HG03108 (cell line): ENCODE data around the gene NRBP1.
"Not testable (repeated sequence)": the region's sequence is repeated elsewhere in the genome, so short reads cannot be mapped to it uniquely, and the experiment has no call there.

Source experiments
- ATAC-seq: cut with Tn5 transposase; IDR thresholded peaks from one replicate; pipeline ENCODE4 v1.9.1; 2021; ENCODE audit warnings: moderate library complexity; ENCODE audit not compliant: unreplicated experiment

The NRBP1 gene

DNA sequence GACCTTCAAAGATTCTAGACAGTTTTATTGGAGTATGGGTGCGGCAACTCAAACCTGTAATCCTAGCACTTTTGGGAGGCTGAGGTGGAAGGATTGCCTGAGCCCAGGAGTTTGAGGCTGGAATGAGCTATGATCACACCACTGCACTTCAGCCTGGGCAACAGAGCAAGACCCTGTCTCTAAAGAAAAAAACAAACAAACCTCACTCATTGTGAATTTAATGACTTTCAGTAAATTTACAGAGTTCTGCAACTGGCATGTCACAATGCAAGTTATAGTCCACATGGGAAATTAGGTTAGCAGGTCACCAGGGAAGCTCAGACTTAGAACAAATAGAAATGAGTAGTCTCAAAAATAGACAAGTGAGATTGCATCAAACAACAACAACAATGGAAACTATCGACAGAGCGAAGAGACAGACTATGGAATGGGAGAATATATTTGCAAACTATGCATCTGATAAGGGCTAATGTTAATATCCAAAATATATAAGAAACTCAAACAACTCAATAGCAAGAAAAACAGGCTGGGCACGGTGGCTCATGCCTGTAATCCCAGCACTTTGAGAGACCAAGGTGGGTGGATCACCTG is 6.7 kb upstream of the NRBP1 start:
- no peak for ATAC-seq

DNA sequence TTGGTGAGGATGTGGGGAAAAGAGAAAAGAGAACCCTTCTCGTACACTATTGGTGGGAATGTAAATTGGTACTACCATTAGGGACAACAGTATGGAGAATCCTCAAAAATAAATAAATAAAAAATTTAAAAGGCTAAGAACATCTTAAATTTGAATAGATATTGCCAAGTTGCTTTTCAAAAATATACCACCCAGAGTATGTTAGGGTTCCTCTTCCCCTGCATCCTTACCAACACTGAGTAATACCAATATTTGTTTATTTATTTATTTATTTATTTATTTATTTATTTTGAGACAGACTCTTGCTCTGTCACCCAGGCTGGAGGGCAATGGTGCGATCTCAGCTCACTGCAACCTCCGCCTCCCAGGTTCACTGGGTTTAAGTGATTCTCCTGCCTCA is 5.5 kb upstream of the NRBP1 start:
- no peak for ATAC-seq

DNA sequence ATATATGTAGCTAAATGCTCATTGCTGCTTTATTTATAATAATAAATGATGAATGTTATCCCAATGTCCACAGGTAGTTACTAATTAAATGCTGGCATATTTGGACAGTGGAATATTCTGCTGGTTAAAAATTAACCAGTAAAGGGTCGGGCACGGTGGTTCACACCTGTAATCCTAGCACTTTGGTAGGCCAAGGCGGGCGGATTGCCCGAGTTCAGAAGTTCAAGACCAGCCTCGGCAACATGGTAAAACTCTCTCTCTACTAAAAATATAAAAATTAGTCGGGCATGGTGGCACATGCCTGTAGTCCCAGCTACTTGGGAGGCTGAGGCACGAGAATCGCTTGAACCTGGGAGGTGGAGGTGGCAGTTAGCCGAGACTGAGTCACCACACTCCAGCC is 3.4 kb upstream of the NRBP1 start:
- not testable (repeated sequence) for ATAC-seq

DNA sequence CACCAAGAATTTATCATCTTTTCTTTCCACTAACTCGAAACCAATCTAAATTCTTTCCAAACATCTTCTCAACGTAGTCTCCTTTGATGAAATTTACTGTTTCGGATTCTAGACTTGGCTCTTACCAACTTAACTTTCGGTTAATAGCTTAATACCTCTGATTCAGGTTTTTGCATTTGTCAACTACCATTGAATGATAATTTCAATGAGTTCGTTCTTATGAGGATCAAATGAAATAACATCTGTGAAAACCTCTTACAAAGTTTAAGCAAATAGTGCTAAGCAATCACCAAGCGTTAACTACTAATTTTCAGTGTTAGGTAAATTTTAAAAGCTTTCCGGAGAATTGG is 593 bp upstream of the NRBP1 start:
- no peak for ATAC-seq

DNA sequence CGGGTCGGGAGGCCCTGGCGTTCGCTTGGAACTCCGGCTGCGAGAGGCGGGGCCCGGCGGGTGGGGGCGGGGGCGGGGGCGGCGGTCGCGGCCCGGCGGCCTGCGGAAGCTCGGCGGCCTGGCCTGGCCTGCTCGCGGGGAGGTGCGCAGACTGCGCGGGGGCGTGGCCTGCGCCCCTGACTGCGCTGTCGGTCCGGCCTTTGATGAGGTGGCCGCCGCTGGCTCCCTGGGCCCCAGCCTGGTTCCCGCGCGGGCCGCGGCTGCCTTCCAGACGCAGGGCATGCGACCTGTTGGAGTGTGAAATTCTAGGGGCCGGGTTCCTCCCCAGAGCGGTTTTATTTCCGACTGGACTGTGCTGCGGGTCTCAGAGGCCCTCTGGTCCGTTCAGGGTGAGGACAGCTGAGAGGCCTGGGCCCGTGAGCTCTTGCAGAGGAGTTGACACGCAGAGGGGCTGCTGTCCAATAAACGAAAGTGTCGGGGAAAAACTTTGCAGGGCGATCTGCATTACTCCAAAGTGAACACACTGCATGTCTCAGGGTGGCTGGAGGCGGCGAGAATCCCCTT is 629 bp downstream of the NRBP1 start:
- peak; percentile 68 for ATAC-seq

DNA sequence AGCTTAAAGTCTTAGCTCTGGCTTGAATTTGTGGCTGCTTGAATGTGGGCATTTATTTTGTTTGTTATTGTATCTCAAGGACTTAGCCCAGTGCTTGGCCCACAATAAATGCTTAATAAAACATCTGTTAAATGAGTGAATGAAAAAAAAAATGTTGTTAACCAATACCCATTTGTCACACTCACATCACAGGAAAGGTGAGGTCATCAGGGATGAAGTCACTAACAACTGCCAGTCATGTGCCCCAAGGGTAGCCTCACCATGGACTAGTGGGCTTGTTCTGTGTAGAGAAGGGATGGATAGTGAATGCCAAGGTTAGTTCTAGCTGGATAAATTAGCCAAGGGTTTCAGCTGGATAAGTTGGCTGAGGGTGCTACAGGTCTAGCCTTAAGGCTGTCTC is 3.0 kb downstream of the NRBP1 start:
- no peak for ATAC-seq

DNA sequence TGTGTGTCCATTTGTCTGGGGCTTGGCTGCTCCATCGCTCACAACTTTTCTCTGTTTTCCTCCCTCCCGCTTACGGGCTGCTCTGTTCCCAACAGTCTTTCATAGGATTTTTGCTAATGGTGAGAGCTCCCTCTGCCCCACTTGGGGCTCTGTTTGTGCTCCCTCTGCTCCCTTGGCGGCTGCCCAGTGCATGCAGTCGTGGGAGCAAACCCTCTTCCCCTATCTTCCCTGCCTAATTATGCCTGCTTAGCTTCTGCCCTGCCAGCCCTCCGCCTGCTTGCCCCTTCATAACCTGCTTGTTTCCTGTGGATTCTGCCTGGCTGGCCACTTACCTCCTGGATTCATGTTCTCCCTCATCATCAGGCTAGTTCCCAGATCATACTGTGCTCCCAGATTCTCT is 7.2 kb downstream of the NRBP1 start:
- ATAC-seq: no peak

DNA sequence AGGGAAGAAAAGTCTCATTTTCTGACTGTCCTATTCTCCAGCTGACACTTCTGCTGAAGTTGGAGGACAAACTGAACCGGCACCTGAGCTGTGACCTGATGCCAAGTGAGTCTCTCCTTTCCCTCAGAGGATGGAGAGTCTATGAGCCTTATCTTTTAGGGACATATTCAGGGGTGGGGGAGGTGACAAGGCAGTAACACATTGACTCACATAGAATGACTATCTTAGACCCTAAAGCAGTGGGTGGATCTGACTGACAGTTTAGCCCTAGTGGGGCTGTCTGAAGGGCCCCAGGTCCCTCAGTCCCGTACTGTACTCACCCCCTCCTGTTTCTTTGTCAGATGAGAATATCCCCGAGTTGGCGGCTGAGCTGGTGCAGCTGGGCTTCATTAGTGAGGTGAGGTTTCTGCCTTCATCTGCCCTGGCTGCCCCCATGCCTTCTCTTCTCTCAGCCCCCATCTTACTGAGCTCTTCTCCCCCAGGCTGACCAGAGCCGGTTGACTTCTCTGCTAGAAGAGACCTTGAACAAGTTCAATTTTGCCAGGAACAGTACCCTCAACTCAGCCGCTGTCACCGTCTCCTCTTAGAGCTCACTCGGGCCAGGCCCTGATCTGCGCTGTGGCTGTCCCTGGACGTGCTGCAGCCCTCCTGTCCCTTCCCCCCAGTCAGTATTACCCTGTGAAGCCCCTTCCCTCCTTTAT is 12.9 kb downstream of the NRBP1 start:
- ATAC-seq: no peak

DNA sequence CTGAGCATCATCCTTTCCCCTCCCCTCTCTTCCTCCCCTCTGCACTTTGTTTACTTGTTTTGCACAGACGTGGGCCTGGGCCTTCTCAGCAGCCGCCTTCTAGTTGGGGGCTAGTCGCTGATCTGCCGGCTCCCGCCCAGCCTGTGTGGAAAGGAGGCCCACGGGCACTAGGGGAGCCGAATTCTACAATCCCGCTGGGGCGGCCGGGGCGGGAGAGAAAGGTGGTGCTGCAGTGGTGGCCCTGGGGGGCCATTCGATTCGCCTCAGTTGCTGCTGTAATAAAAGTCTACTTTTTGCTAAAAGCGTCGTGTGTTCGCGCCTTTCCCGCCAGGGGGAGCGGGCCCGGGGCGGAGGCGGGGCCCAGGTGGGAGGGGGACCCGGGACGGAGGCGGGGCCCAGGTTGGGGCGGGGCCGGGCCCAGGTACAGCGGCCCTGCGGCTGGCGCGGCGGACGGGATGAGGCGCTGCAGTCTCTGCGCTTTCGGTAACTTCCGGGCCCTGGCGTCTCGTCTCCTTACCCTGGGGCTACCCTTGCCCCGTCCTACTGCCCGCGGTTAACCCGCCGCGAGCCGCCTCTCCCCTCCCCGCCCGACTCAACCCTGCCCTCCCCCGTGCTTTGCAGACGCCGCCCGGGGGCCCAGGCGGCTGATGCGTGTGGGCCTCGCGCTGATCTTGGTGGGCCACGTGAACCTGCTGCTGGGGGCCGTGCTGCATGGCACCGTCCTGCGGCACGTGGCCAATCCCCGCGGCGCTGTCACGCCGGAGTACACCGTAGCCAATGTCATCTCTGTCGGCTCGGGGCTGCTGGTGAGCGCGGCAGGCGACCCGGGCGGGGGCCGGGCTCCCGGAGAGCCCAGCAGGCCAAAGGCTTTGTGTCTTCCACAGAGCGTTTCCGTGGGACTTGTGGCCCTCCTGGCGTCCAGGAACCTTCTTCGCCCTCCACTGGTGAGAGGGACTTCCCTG is 13.8 kb downstream of the NRBP1 start, which contains the start of gene KRTCAP3:
Gene KRTCAP3 (plus strand): TSS at position 424 of the 962 bp plus-strand sequence. CDS start 32 bp downstream, at position 456.
- no peak for ATAC-seq

DNA sequence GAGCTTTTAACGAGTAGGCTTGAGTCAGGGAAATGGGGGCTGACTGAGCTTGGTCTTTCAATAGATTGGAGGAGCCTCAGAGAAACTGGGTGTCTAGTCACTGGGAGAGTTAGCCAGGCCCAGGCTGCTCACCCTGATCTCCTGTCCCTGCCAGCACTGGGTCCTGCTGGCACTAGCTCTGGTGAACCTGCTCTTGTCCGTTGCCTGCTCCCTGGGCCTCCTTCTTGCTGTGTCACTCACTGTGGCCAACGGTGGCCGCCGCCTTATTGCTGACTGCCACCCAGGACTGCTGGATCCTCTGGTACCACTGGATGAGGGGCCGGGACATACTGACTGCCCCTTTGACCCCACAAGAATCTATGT is 14.5 kb downstream of the NRBP1 start:
- no peak for ATAC-seq

DNA sequence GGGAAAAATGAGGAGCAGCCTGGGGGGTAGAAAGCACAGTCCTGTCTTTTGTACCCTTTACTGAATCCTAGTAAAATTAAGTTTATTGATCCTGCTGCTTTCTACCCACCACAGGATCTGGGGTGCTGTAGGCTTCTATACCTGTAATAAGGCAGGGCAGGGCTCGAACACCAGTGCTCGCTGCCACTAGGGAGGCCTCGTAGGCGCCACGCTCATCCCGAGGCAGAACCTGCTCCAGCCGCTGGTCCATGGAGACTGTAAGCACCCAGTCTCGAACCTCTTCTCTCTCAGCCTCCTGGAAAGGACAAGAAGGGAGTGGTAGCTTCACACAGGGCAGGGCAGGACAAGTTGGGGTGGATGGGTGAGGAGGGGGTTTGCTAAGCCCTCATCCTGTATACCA is 16.7 kb downstream of the NRBP1 start:
- no peak for ATAC-seq

DNA sequence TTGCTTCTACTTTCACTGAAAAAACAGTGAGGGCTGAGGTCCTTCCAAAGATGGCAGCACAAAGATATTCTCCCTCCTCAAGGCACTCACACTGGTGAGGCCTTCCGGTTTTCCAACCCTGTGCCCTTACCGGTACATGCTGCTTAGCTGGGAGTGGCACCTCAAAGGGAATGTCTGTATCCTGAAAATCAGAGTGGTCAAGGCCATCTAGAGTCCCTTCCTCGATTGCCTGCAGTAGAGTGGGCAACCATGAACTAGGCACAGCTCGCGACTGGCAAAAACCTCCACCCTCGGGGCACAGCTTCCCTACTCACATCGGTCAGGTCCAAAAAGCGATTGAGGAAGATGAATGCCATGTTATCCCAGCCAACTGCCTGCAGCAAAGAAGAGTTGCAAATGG is 17.2 kb downstream of the NRBP1 start:
- no peak for ATAC-seq

DNA sequence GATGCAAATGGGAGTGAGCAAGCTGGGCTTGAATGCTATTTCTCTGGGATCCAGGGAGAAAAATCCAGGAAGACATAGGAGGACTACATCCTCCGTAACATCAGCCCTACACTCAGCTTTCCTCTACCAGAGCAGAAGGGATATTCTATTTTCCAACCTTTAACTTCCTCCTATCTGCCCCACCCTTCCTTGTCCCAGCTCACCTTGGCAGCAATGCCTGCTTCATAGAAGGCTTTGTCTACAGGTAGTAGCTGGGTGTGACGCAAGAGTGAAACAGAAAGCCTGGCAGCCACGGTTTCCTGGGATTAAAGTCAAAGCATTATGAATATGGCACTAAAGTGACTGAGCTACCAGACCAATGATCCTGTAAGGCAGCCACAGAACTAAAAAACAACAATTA is 17.6 kb downstream of the NRBP1 start:
- no peak for ATAC-seq

DNA sequence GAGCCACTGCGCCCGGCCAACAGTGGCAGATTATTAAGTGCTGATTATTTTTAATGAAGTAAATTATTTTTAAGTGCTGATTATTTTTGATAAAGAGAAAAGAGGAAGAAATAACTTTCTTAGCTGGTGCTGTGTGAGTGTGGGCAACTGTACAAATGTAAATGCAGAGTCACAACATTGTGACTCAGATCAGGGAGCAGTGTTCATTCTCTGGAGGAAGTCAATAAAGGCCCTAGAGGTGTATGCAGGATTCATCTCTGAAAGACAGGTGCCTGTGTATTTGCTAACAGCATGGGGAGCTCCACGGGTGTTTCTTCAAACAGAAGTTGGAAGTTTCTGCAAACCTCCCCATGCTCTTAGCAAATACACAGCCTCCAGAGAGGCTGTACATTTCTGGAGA is 19.9 kb downstream of the NRBP1 start:
- no peak for ATAC-seq

DNA sequence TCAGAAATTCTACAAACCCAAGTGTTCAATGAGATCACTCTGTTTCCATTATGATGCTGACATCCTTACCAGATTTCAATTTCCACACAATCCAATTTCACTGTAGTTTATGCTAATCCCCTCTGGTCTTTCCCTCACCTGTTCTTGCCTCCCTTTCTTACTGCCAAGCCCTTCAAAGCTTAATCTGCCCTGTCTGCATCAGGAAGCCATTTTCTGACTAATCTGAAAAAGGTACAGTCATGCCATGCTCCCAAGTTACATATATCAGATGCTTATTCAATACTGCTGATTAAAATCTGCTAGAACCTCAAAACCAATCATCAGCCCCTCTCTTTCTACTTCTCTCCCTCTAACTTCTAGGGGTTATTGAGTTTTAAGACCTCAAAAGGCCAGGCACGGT is 22.7 kb downstream of the NRBP1 start:
- ATAC-seq: no peak

DNA sequence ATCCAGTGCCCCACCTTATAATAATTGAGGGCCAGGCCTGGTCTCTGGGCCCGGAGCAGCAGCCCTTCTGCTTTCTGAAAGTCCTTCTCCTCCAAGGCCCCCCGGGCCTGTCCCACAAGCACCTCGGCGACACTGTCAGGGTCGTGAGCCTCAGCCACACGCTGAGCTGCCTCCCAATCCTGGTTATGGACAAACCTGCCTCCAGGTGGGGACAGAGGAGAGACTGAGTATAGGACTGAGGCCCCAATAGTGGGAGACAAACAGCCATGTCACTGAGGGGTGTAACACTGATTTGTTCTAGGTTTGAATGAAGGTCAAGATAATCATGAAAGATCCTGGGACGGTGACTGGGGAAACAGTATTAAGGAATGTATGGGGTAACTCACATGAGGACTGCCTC is 25.5 kb downstream of the NRBP1 start:
- ATAC-seq: no peak

DNA sequence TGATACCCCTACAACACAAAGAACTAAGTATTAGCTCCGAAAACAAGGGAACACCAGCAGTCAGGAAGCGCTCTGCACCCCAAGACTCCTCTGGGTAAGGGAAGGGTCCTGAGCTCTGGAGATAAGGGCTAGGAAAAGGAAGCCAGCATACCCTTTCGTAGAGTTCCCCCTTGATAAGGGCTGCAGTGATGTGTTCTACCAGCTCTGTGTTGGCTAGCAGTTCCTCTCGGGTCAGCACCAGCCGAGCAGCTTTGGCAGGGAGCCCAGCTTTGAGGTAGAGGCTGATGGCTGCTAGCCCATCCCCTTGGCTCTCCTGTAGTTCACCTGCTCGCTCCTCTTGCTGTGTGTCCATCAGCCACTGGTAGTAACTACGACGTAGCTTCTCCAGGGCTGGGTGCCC is 32.7 kb downstream of the NRBP1 start:
- no peak for ATAC-seq

DNA sequence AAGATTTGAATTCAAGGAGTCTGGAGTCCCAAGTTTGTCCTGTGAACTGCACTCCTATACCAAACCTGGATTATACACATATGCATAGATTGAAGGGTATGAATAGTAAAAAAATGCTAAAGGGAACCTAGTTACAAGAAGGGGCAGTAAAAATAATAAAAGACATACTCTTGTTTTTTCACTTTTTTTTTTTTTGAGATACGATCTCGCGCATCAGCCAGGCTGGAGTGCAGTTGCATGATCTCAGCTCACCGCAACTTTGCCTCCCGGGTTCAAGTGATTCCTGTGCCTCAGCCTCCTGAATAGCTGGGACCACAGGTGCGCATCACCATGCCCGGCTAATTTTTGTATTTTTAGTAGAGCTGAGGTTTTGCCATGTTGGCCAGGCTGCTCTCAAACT is 36.0 kb downstream of the NRBP1 start:
- no peak for ATAC-seq

DNA sequence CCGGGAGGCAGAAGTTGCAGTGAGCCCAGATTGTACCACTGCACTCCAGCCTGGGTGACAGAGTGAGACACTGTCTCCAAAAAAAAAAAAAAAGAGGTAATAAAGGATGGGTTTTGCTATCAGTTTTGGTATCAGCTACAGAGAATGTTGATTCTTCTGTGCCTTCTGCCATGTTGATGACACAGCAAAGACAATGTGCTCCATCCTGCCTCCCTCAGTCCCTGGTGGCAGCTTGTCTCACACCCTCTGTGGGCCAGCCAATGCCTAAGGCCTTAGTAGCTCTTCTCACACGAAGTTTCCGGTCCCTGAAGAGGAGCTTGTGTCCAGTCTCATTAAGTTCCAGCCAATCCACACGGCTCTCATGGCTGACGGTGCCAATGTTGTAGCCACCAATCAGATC is 43.5 kb downstream of the NRBP1 start:
- no peak for ATAC-seq

DNA sequence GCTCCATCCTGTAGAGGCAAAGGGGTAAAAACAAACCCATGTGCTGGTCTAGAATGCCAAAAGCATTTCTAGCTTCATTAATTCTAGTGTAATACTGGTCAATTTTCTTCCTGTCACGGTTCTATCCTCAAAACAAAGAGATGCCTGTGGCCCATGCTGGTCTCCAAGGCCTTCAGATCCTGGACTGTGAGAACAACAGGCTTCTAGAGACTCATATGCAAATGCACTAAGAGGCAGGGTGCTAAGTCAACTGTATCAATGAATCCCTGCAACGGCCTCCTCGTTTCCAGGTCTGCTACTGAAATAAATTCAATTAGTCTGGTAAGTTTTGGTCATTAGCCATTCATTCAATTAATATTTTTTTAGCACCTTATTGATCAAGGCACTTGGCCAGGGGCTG is 57.1 kb downstream of the NRBP1 start:
- ATAC-seq: no peak

DNA sequence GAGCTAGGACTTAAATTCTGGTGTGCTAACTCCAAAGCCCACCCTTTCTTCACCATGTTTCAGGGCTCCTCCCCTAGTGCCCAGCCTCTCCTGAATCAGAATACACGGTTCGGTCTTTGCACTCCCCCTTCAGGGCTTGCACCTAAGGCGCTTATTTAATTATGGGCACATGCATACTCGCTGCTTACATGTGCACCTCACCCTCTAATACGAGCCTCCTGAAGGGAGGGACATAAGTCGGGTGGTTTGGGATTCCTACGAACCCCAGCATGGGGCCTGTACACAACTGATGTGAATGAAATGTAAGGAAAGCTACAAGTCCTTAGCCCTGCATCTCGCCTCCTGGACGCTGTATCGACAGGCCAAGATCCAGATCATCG is 60.7 kb downstream of the NRBP1 start:
- ATAC-seq: no peak
